ENCODE results near the gene AKR1D1.
"Not testable (repeated sequence)": the region's sequence is repeated elsewhere in the genome, so short reads cannot be mapped to it uniquely, and the experiment has no call there.

The AKR1D1 gene

DNA sequence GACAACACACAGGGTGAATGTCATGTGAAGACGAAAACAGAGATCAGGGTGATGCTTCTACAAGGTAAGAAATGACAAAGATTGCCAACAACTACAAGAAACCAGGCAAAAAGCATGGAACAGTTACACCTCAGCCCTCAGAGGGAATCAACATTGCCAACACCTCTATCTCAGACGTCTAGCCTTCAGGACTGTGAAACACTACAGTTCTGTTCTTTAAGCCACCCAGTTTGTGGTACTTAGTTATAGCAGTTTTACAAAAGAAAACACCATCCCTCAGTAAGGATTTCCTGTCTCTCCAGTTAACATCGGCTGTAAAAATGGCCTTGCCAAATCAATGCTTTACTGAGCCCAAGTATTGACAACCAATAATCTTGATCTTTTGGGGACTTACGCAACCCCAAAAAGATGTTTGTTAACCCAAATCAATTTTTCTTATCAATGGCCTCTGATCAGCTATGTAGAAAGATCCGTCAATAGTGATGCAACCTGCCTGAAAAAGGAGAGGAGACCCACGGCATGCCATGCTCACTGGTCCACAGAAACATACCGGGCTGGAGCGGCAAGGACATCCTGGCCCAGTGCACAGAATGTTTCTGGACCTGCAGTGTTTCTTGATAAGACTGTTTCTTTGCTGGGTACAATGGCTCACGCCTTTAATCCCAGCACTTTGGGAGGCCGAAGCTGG is 44.0 kb downstream of the AKR1D1 start:
- H3K9ac ChIP-seq (ENCODE audit: low read depth, low read length) = no peak overlapping the region
- H3K36me3 ChIP-seq (ENCODE audit: insufficient read depth, low read length) = no peaks in the 10 kb centered on the region
- no peaks in the 10 kb centered on the region for H3K9me3 ChIP-seq (ENCODE audit: control insufficient read depth, insufficient read depth, low read length)
- peaks cover 6% of the 10 kb centered on the region; the same call in 1 of the 2 replicates for H3K4me1 ChIP-seq (ENCODE audit: insufficient read depth, low read length)

DNA sequence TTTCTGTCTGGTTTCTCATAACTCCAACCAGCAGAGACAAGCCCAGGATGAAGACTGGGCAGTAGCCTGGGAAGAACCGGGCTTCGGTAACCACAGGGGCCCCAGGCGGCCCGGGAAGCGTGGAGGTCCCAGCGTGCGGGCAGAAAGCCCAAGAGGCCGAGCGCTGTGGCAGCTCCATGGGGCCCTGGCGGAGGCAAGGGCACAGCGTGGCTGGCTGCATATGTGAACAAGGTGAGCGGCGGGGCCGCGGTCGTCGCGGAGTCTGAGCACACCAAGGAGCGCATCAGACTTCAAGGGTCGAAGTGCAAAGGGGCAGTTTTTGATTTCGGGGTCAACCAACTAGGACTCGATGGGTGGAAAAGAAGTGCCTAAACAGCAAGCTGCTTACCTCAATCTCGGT is 45.9 kb downstream of the AKR1D1 start:
- H3K9me3 ChIP-seq (ENCODE audit: control insufficient read depth, insufficient read depth, low read length) = no peaks in the 10 kb centered on the region
- no peaks in the 10 kb centered on the region for H3K36me3 ChIP-seq (ENCODE audit: insufficient read depth, low read length)
- no peak overlapping the region for H3K9ac ChIP-seq (ENCODE audit: low read depth, low read length)
- H3K4me1 ChIP-seq (ENCODE audit: insufficient read depth, low read length) = peaks cover 6% of the 10 kb centered on the region; the same call in 1 of the 2 replicates

DNA sequence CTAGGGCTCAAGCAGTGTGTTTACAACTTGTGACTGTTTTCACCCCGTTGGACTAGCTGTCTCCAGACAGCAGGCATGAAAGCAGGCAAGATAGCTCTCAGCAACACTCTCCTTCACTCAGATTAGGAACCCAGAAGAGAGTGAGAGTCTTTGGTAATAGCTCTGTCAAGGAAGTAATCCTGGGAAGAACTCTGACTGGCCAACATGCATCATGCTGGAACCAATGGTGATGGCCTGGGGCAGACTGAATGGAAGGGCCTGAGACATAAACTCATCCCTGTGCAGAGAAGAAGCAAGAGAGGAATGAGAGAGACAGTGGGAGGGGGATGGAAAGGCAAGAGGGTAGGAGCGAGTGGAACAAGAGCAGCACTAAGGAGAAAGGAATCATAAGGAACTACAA is 48.9 kb downstream of the AKR1D1 start:
- Histone ChIP-seq H3K4me1 (ENCODE audit: insufficient read depth, low read length) (peaks cover 6% of the 10 kb centered on the region; the same call in 1 of the 2 replicates), H3K36me3 (ENCODE audit: insufficient read depth, low read length) (no peaks in the 10 kb centered on the region), H3K9ac (ENCODE audit: low read depth, low read length) (no peak overlapping the region), H3K9me3 (ENCODE audit: control insufficient read depth, insufficient read depth, low read length) (peaks cover 4% of the 10 kb centered on the region; the same call in 1 of the 2 replicates)

DNA sequence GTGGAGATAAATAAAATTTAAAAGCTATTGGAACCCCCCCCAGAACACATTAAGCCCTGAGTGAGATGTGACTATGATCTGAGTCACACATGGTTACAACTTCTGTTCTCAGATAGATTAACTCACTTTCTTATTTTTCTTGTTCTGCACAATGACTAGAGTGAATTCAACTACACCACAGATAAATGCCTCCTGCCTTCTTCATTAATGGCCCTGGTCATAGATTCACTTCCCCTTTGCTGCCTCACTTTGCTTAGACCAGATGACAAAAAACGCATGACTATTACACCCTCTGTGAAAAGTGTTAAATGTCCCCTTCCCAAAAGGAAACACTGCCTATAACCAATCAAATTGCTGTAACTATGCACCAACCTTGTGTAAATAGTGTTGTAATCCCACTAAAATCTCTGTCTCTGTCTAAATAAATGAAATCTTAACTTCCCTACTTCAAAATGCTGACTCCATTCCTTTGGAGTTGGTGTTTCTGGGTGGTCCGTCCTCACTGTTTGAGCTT is 49.4 kb downstream of the AKR1D1 start:
- Histone ChIP-seq H3K36me3 (ENCODE audit: insufficient read depth, low read length) (no peaks in the 10 kb centered on the region), H3K4me1 (ENCODE audit: insufficient read depth, low read length) (peaks cover 6% of the 10 kb centered on the region; the same call in 1 of the 2 replicates), H3K9me3 (ENCODE audit: control insufficient read depth, insufficient read depth, low read length) (peaks cover 4% of the 10 kb centered on the region; the same call in 1 of the 2 replicates), H3K9ac (ENCODE audit: low read depth, low read length) (no peak overlapping the region)

DNA sequence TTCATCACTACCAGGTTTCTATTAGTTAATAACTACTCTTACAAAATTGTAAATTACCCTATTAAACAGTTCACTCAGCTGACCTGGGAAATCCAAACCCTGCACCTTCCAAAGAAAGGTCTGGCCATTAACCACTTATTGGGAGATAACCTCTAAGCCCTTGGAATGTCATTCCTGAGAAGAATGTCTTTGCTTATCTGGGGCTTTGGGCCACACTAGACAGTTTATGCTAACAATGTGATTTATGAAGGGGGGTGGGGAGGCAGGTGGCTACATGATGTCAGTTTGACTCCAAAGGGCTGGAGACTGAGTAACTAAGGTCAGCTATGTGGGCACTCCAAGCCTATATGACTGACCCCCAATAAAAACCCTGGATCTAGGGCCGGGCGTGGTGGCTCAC is 50.7 kb downstream of the AKR1D1 start:
- peaks cover 4% of the 10 kb centered on the region; the same call in 1 of the 2 replicates for H3K9me3 ChIP-seq (ENCODE audit: control insufficient read depth, insufficient read depth, low read length)
- no peaks in the 10 kb centered on the region for H3K36me3 ChIP-seq (ENCODE audit: insufficient read depth, low read length)
- no peak overlapping the region for H3K9ac ChIP-seq (ENCODE audit: low read depth, low read length)
- H3K4me1 ChIP-seq (ENCODE audit: insufficient read depth, low read length) = peaks cover 6% of the 10 kb centered on the region; the same call in 1 of the 2 replicates

DNA sequence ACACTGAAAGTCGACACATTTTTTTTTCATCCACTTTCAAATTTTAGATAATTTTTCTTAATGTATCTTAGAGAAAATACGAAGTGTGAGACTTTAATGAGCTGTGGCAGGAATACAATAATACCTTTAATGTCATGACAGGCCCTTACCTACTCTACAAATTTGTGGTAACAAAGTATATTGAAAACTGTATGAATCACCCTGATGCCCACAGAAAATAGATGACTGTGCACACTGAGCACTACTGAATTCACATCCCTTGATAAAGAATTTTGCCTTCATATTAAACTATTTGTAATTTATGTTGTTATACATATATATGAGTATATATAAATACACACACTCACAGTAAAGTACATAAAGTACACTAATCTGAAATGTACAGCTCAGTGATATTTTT is 51.7 kb downstream of the AKR1D1 start:
- Histone ChIP-seq H3K9ac (ENCODE audit: low read depth, low read length) (no peak overlapping the region), H3K9me3 (ENCODE audit: control insufficient read depth, insufficient read depth, low read length) (peaks cover 4% of the 10 kb centered on the region; the same call in 1 of the 2 replicates), H3K4me1 (ENCODE audit: insufficient read depth, low read length) (peaks cover 6% of the 10 kb centered on the region; the same call in 1 of the 2 replicates), H3K36me3 (ENCODE audit: insufficient read depth, low read length) (no peaks in the 10 kb centered on the region)

- peaks cover 4% of the 10 kb centered on the region; the same call in 1 of the 2 replicates for H3K4me1 ChIP-seq (ENCODE audit: insufficient read depth, low read length)
- H3K9me3 ChIP-seq (ENCODE audit: control insufficient read depth, insufficient read depth, low read length) = peaks cover 4% of the 10 kb centered on the region; the same call in 1 of the 2 replicates
- no peak overlapping the region for H3K9ac ChIP-seq (ENCODE audit: low read depth, low read length)
Observed at GRCh38 chr7:138129551-138130165, 53.4 kb downstream of the AKR1D1 start.

DNA sequence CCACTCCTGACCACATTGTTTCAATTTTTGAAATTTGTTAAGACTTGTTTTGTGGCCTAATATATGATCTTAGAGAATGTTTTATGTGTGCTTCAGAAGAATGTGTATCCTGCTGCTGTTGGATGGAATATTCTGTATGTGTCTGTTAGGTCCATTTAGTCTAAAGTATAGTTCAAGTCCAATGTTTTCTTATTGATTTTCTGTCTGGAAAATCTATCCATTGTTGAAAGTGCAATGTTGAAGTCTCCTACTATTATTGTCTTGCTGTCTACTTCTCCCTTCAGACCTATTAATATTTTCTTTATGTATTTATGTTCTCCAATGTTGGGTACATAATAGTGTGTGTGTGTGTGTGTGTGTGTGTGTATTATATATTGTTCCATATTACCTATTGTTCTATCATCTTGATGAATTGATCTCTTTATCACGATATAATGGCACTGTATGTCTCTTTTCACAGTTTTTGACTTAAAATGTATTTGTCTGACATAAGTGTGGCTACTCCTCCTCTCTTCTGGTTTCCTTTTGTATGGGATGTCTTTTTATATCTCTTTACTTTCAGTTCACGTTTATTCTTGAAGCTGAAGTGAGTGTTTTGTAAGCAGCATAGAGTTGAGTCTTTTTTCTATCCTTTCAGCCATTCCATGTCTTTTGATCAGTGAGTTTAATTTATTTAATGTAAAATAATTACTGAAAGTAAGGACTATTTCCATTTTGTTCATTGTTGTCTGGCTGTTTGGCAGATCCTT is 61.3 kb downstream of the AKR1D1 start:
- Histone ChIP-seq H3K9ac (ENCODE audit: low read depth, low read length) (no peak overlapping the region), H3K36me3 (ENCODE audit: insufficient read depth, low read length) (no peaks in the 10 kb centered on the region), H3K4me1 (ENCODE audit: insufficient read depth, low read length) (no peaks in the 10 kb centered on the region), H3K9me3 (ENCODE audit: control insufficient read depth, insufficient read depth, low read length) (no peaks in the 10 kb centered on the region)

More at GRCh38 chr7:138129551-138130165, 53.4 kb downstream of the AKR1D1 start:
- no peaks in the 10 kb centered on the region for H3K36me3 ChIP-seq (ENCODE audit: insufficient read depth, low read length)

GRCh38 chr7:138138244-138138643 is 62.0 kb downstream of the AKR1D1 start:
- H3K36me3 ChIP-seq (ENCODE audit: insufficient read depth, low read length) = no peaks in the 10 kb centered on the region
- H3K9me3 ChIP-seq (ENCODE audit: control insufficient read depth, insufficient read depth, low read length) = no peaks in the 10 kb centered on the region
- no peak overlapping the region for H3K9ac ChIP-seq (ENCODE audit: low read depth, low read length)
- no peaks in the 10 kb centered on the region for H3K4me1 ChIP-seq (ENCODE audit: insufficient read depth, low read length)

- Histone ChIP-seq H3K4me1 (ENCODE audit: insufficient read depth, low read length) (no peaks in the 10 kb centered on the region), H3K9me3 (ENCODE audit: control insufficient read depth, insufficient read depth, low read length) (no peaks in the 10 kb centered on the region; the same call in 1 of the 2 replicates), H3K36me3 (ENCODE audit: insufficient read depth, low read length) (no peaks in the 10 kb centered on the region), H3K9ac (ENCODE audit: low read depth, low read length) (no peak overlapping the region)
Observed at GRCh38 chr7:138142583-138143201, 66.4 kb downstream of the AKR1D1 start.

GRCh38 chr7:138144958-138145357 is 68.7 kb downstream of the AKR1D1 start:
- Histone ChIP-seq H3K4me1 (ENCODE audit: insufficient read depth, low read length) (no peaks in the 10 kb centered on the region), H3K9ac (ENCODE audit: low read depth, low read length) (no peak overlapping the region), H3K9me3 (ENCODE audit: control insufficient read depth, insufficient read depth, low read length) (no peaks in the 10 kb centered on the region; the same call in 1 of the 2 replicates), H3K36me3 (ENCODE audit: insufficient read depth, low read length) (no peaks in the 10 kb centered on the region)

- not testable (repeated sequence) for H3K9me3 ChIP-seq (ENCODE audit: control insufficient read depth, insufficient read depth, low read length); H3K36me3 ChIP-seq (ENCODE audit: insufficient read depth, low read length); H3K4me1 ChIP-seq (ENCODE audit: insufficient read depth, low read length); H3K9ac ChIP-seq (ENCODE audit: low read depth, low read length)
Observed at GRCh38 chr7:138146221-138146620, 70.0 kb downstream of the AKR1D1 start.

GRCh38 chr7:138146757-138147734 is 70.8 kb downstream of the AKR1D1 start:
- H3K9me3 ChIP-seq (ENCODE audit: control insufficient read depth, insufficient read depth, low read length); H3K36me3 ChIP-seq (ENCODE audit: insufficient read depth, low read length); H3K4me1 ChIP-seq (ENCODE audit: insufficient read depth, low read length); H3K9ac ChIP-seq (ENCODE audit: low read depth, low read length): not testable (repeated sequence)
